ENCODE results near the gene GSTT4. TPM values are rescaled to one million over a fixed set of nuclear protein-coding genes. Genes with fewer than 3 reads are reported as not detected.
"Not testable (repeated sequence)": the region's sequence is repeated elsewhere in the genome, so short reads cannot be mapped to it uniquely, and the experiment has no call there.

Gene GSTT4
- not detected for polyA plus RNA-seq (ENCODE audit: insufficient read length in 3 of 3)

DNA sequence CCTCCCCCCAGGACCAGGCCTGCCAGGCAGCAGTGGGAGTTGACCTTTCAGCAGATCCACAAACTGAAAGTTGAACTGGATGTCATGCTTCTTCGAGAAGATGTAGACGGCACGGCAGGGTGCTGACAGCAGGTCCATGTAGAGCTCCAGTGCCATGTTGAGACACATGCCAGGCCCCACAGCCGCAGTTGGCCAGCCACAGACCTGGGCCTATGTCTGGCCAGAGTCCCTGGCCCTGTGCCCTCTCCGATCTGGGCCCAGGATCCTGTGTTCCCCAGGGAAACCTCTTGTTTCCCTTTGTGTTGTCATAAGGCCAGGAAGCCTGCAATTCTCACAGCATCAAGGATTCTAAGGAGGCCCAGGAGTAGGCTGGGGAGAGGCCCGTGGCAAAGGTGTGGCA lies at the start of gene GSTT4:
Gene GSTT4 (minus strand): TSS at position 253 of the 400 bp plus-strand sequence. CDS start 97 bp downstream, at position 156.
- DNase-seq (ENCODE audit: low read depth in 3 of 3, low spot score in 2 of 3) = no peak

DNA sequence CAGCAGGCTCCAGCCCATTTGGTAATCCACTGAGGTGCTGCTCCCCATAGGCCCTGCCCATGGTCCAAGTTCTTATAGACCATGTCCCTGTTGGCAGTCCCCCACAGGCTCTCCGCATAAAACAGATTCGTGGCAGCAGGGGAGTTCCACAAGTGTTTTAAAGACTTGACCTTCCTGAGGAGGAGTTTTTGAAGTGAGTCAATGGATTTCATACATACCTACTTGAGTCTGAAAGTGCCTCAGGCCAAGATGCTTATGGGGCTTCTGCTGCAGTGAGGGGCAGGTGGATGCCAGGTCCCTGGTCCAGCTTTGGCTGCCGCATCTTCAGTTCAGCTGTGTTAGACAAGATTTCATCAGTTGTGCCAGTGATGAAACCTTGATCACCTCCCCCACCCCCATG lies 49.1 kb upstream of the GSTT4 start:
- DNase-seq (ENCODE audit: low read depth in 3 of 3, low spot score in 2 of 3) = no peak

- no peak for DNase-seq (ENCODE audit: low read depth in 3 of 3, low spot score in 2 of 3)
Measured at GRCh38 chr22:24053481-24054226, 48.4 kb upstream of the GSTT4 start.

DNA sequence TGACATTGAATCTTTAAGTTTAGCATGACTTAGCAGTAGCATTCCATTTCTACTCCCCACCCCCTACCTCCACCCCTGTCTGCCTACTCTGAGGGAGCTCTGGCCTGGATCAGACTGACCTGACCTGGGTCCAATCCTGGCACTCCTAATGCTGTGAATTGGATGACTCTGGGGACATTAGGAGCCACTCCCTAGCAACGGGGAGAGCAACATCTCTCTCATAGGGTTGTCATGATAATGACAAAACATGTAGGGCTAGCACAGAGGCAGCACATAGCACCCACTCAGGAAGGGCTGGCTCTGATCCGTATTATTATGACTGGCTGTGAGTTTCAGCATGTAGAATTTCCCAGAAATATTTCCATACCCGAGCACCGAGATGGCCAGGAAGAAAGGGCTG lies 46.3 kb upstream of the GSTT4 start:
- no peak for DNase-seq (ENCODE audit: low read depth in 3 of 3, low spot score in 2 of 3)

DNA sequence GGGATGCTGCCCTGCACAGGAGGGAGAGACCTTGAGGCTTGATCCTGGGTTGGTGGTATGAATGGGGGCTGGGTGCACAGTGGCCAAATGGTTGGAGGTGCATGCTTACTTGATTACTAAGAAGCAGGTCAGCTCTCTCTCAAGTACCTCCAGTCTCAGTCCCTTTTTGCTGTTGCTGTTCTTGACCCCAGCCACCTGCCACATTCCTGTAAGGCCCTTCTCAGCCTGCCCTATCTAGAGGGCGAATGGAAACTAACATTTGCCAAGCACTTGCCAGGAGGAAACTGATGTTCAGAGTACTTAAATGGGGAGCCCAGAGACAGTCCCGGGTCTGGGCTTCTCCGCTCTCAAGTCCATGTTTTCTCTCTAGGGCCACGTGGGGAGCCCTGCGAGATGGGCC lies 45.8 kb upstream of the GSTT4 start:
- no peak for DNase-seq (ENCODE audit: low read depth in 3 of 3, low spot score in 2 of 3)

- no peak for DNase-seq (ENCODE audit: low read depth in 3 of 3, low spot score in 2 of 3)
Measured at GRCh38 chr22:24049978-24050377, 44.7 kb upstream of the GSTT4 start.

- DNase-seq (ENCODE audit: low read depth in 3 of 3, low spot score in 2 of 3) = no peak
Measured at GRCh38 chr22:24049211-24049610, 44.0 kb upstream of the GSTT4 start.

DNA sequence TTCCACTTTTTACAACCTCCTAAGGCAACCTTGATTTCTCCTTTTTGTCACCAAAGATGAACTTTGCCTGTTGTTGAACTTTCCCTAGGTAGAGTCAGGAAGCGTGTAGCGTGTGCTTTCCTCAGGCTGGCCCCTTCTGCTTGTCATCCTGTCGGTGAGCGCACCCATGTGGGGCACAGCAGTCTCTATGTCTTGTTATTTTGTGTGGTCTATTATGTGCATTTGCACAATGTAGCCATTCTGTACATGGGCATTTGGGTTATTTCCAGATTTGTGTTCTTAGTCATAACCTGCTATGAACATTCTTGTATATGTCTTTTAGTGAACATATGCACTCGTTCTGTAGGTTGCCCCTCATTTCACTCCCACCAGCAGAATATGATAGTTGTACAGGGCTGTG lies 40.8 kb upstream of the GSTT4 start:
- DNase-seq (ENCODE audit: low read depth in 3 of 3, low spot score in 2 of 3) = no peak

- no peak for DNase-seq (ENCODE audit: low read depth in 3 of 3, low spot score in 2 of 3)
Measured at GRCh38 chr22:24043958-24044357, 38.7 kb upstream of the GSTT4 start.

GRCh38 chr22:24043465-24043864 lies 38.2 kb upstream of the GSTT4 start:
- not testable (repeated sequence) for DNase-seq (ENCODE audit: low read depth in 3 of 3, low spot score in 2 of 3)

DNA sequence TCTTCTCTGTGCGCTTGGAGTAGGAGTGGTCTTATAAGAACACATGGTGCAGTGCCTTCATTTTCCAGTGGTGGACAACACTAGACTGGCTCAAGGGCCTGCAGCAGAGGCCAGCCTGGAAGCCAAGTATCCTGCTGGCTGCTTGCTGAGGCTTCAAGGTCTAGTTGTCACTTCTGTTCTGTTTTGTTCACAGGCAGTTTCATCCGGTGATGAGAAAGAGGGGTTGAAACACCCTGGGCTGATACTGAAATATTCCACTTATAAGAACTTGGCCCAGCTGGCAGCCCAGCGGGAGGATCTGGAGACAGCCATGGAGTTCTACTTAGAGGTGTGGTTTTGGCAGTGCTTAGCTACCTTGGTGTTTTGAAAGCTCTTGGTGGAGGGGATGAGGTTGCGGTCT lies 35.7 kb upstream of the GSTT4 start:
- no peak for DNase-seq (ENCODE audit: low read depth in 3 of 3, low spot score in 2 of 3)

GRCh38 chr22:24039046-24039445 lies 33.8 kb upstream of the GSTT4 start:
- no peak for DNase-seq (ENCODE audit: low read depth in 3 of 3, low spot score in 2 of 3)

GRCh38 chr22:24037851-24038765 lies 32.9 kb upstream of the GSTT4 start:
- DNase-seq (ENCODE audit: low read depth in 3 of 3, low spot score in 2 of 3) = no peak

DNA sequence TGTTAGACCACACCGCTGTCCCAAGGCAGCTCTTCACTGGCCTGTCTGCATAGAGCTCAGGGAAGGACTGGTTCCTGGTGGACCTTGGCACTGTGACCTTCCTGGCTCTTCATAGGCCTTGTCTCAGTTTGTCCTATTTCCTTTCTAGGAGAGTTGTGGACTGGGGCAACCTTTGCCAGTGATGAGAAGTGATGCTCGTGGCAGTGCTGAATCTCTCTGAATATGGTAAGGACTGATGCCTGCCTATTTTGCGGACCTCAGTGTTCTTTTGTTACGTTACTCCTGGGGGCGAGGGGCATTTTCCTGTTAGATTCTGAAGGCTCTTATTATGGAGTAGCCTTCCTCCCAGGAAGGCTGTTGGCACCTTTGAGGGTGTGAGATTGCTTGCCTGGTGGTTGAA lies 30.0 kb upstream of the GSTT4 start:
- no peak for DNase-seq (ENCODE audit: low read depth in 3 of 3, low spot score in 2 of 3)

DNA sequence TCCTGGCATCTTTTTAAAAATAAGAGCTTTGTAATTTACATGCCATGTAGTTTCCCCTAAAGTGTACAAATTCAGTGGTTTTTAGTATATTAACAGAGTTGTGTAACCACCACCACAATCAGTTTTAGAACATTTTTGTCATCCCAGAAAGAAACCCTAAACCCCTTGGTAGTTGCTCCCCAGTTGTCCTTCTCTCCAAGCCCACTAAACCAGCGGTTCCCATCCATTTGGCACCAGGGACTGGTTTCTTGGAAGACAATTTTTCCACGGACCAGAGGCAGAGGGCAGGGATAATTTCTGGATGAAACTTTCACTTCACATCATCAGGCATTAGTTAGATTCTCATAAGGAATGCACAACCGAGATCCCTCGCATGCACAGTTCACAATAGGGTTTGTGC lies 28.5 kb upstream of the GSTT4 start:
- no peak for DNase-seq (ENCODE audit: low read depth in 3 of 3, low spot score in 2 of 3)

GRCh38 chr22:24030186-24030702 lies 25.0 kb upstream of the GSTT4 start:
- DNase-seq (ENCODE audit: low read depth in 3 of 3, low spot score in 2 of 3) = no peak

GRCh38 chr22:24029304-24029703 lies 24.1 kb upstream of the GSTT4 start:
- no peak for DNase-seq (ENCODE audit: low read depth in 3 of 3, low spot score in 2 of 3)

GRCh38 chr22:24028533-24028932 lies 23.3 kb upstream of the GSTT4 start:
- no peak for DNase-seq (ENCODE audit: low read depth in 3 of 3, low spot score in 2 of 3)

- no peak for DNase-seq (ENCODE audit: low read depth in 3 of 3, low spot score in 2 of 3)
Measured at GRCh38 chr22:24027991-24028390, 22.7 kb upstream of the GSTT4 start.

DNA sequence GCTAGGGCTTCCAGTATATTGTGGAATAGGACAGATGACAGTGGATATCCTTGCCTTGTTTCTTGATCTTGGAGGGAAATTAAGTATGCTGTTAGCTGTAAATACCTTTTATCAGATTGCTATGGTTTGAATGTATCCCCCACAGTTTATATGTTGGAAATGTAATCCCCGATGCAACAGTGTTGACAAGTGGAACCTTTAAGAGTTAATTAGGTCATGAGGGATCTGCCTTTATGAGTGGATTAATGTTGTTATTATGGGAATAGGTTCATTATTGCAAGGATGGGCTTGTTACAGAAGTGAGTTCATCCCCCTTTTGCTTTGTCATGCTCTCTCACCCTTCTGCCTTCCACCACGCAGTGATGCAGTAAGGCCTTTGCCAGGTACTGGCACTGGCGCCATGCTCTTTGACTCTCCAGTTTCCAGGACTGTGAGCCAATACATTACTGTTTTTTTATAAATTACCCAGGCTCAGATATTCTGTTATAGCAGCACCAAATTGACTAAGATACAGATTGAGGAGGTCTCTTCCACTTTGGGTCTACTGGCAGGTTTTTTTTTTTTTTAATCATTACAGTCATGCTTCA lies 22.2 kb upstream of the GSTT4 start:
- DNase-seq (ENCODE audit: low read depth in 3 of 3, low spot score in 2 of 3) = no peak

DNA sequence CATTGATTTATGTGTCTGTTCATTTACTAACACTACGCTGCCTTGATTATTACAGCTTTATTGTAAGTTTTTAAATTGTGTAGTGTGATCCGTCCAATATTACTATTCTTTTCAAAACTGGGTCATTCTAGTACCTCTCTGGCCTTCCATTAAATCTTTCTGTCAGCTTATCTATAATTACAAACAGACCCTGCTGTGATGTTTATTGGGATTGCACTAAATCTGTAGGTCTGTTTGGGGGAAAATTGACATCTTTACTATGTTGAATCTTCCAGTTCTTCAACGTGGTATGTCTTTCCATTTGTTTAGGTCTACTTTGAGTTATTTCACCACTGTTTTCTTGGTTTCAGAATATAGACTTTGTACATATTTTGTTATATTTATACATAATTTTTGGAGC lies 21.5 kb upstream of the GSTT4 start:
- no peak for DNase-seq (ENCODE audit: low read depth in 3 of 3, low spot score in 2 of 3)
